ENCODE data around the gene CORIN. TPM values are rescaled to one million over a fixed set of nuclear protein-coding genes. Genes with fewer than 3 reads are reported as not detected.

CORIN gene, protein sequence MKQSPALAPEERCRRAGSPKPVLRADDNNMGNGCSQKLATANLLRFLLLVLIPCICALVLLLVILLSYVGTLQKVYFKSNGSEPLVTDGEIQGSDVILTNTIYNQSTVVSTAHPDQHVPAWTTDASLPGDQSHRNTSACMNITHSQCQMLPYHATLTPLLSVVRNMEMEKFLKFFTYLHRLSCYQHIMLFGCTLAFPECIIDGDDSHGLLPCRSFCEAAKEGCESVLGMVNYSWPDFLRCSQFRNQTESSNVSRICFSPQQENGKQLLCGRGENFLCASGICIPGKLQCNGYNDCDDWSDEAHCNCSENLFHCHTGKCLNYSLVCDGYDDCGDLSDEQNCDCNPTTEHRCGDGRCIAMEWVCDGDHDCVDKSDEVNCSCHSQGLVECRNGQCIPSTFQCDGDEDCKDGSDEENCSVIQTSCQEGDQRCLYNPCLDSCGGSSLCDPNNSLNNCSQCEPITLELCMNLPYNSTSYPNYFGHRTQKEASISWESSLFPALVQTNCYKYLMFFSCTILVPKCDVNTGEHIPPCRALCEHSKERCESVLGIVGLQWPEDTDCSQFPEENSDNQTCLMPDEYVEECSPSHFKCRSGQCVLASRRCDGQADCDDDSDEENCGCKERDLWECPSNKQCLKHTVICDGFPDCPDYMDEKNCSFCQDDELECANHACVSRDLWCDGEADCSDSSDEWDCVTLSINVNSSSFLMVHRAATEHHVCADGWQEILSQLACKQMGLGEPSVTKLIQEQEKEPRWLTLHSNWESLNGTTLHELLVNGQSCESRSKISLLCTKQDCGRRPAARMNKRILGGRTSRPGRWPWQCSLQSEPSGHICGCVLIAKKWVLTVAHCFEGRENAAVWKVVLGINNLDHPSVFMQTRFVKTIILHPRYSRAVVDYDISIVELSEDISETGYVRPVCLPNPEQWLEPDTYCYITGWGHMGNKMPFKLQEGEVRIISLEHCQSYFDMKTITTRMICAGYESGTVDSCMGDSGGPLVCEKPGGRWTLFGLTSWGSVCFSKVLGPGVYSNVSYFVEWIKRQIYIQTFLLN
- total RNA-seq = 1.6 and 2.6 TPM in 2 replicates
- long read RNA-seq, partial matches to known transcripts = 11 of 16 reads
- long read RNA-seq, other reads (novel, unspliced or antisense) = 5 of 16 reads

DNA sequence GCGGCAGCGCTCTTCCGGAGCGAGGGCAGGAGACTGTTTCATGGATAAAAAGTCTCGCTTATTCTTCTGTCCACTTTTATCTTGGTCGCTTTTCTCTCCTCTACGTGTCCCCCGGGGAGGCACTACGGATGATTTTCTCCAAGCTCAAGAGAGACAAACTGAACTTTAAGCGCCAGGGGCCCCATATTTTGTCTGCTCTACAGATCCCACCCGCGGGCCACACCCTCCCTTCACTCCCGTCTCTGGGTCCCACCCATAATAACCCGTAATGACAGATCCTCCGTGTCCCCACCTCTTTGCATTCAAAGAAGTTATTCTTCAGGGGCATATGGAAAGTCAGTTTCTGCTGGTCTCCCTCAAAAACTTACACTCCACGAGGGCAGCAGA, at the start of gene CORIN:
TSS of gene CORIN (minus strand) at position 160 of the 387 bp plus-strand sequence. CDS start at position 42, 118 bp downstream.
- no peak for DNase-seq (ENCODE audit: extremely low spot score, unreplicated experiment)
- TF ChIP-seq, protein P1, sequence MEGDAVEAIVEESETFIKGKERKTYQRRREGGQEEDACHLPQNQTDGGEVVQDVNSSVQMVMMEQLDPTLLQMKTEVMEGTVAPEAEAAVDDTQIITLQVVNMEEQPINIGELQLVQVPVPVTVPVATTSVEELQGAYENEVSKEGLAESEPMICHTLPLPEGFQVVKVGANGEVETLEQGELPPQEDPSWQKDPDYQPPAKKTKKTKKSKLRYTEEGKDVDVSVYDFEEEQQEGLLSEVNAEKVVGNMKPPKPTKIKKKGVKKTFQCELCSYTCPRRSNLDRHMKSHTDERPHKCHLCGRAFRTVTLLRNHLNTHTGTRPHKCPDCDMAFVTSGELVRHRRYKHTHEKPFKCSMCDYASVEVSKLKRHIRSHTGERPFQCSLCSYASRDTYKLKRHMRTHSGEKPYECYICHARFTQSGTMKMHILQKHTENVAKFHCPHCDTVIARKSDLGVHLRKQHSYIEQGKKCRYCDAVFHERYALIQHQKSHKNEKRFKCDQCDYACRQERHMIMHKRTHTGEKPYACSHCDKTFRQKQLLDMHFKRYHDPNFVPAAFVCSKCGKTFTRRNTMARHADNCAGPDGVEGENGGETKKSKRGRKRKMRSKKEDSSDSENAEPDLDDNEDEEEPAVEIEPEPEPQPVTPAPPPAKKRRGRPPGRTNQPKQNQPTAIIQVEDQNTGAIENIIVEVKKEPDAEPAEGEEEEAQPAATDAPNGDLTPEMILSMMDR (IDR thresholded peaks at IDR 0.05) = no peak
- Mint-ChIP-seq H3K4me1 (ENCODE audit: unreplicated experiment) (peaks cover 29% of the 10 kb centered on the region), H3K9me3 (ENCODE audit: unreplicated experiment) (peaks cover 10% of the 10 kb centered on the region), H3K27ac (ENCODE audit: unreplicated experiment) (peak within 1 kb of the TSS; percentile 53), H3K27me3 (ENCODE audit: unreplicated experiment) (no peaks in the 10 kb centered on the region), H3K36me3 (ENCODE audit: unreplicated experiment) (peaks cover 4% of the 10 kb centered on the region), H3K4me3 (ENCODE audit: unreplicated experiment) (peak within 1 kb of the TSS; percentile 84)

DNA sequence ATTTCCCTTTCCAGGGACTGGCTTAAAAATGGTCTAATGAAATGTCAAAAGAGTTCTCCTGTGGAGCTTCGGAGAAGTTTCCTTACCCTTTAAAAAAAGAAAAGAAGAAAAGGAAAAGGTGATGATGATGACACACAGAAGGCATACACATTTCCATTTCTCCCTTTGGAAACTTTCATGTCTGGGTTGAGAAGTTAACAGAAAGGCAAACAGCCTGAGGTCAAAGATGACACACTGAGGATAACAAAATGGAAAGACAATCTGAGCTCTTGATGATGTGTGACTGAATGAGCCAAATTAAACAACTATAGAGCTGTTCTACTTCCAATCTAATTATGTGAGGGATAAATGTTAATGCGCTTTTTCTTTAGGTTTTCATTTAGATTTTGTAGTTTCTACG, 44.4 kb upstream of the CORIN start:
- DNase-seq (ENCODE audit: extremely low spot score, unreplicated experiment) = no peak
- Mint-ChIP-seq H3K27ac (ENCODE audit: unreplicated experiment) (peak overlapping the region; percentile 63), H3K36me3 (ENCODE audit: unreplicated experiment) (peaks cover 60% of the 10 kb centered on the region)

DNA sequence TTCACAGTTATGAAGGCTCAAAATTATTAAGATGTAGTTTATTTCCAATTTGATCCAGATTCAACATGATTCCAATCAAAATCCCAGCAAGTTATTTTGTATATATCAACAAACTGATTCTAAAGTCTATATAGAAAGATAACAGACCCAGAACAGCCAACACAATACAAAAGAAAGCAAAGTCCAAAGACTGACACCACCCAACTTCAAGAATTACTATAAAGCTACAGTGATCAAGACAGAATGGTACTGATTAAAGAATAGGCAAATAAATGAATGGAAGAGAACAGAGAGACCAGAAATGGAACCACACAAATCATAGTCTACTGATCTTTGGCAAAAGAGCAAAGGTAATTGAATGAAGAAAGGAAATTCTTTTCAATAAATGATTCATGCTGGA, 41.6 kb upstream of the CORIN start:
- Mint-ChIP-seq H3K9me3 (ENCODE audit: unreplicated experiment) (peaks cover 2% of the 10 kb centered on the region), H3K4me1 (ENCODE audit: unreplicated experiment) (peaks cover 12% of the 10 kb centered on the region), H3K36me3 (ENCODE audit: unreplicated experiment) (peaks cover 65% of the 10 kb centered on the region), H3K27ac (ENCODE audit: unreplicated experiment) (no peak overlapping the region), H3K4me3 (ENCODE audit: unreplicated experiment) (no peak overlapping the region), H3K27me3 (ENCODE audit: unreplicated experiment) (no peaks in the 10 kb centered on the region)
- no peak for DNase-seq (ENCODE audit: extremely low spot score, unreplicated experiment)
- TF ChIP-seq, protein P1 (IDR thresholded peaks at IDR 0.05) = no peak

More for the DNA sequence above, 44.4 kb upstream of the CORIN start:
- H3K4me3 Mint-ChIP-seq (ENCODE audit: unreplicated experiment) = no peak overlapping the region
- no peaks in the 10 kb centered on the region for H3K9me3 Mint-ChIP-seq (ENCODE audit: unreplicated experiment)
- TF ChIP-seq, protein P1 (IDR thresholded peaks at IDR 0.05) = no peak
- peaks cover 12% of the 10 kb centered on the region for H3K4me1 Mint-ChIP-seq (ENCODE audit: unreplicated experiment)
- no peaks in the 10 kb centered on the region for H3K27me3 Mint-ChIP-seq (ENCODE audit: unreplicated experiment)

DNA sequence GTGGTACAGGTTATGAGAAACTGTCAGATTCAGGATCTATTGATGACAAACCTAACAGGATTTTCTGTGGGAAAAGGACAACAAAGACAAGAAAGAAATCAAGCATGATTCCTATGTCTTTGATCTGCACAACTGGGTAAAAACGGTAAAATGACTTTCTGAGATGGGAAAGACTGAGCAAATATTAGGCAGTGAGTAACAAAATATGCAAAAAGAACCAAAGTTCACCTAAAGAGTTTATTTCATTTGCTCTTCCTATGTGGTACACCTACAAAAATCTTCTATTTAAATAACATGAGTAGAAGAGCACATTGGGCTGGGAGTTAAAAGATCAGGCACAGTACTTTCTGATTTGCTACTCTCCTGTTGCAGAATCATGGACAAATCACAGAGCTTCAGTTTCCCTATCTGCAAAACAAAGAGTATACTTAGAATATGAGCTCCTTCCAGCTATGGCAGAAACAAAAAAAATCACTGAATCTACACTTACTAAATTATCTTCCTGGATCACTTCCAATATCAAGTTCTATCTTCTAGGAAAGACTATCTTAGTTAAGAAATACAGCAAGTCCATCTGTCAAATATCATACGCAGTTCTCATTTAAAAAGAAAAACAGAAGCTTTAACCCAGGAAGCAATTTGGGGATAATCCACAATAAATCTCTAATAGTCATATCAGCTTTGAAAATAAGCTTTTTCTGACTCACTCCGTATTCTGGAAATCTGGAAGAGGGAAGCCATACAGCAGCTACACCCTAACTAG, 39.1 kb upstream of the CORIN start:
- Mint-ChIP-seq H3K4me1 (ENCODE audit: unreplicated experiment) (peaks cover 4% of the 10 kb centered on the region), H3K36me3 (ENCODE audit: unreplicated experiment) (peaks cover 65% of the 10 kb centered on the region), H3K9me3 (ENCODE audit: unreplicated experiment) (peaks cover 15% of the 10 kb centered on the region), H3K27ac (ENCODE audit: unreplicated experiment) (no peak overlapping the region), H3K4me3 (ENCODE audit: unreplicated experiment) (no peak overlapping the region), H3K27me3 (ENCODE audit: unreplicated experiment) (no peaks in the 10 kb centered on the region)
- no peak for DNase-seq (ENCODE audit: extremely low spot score, unreplicated experiment)
- TF ChIP-seq, protein P1 (IDR thresholded peaks at IDR 0.05) = no peak
